H54 (cell line): ENCODE results near the gene TRA2B.
A peak's percentile ranks its signal among the peaks of the same experiment; 100 is the strongest.

Experiments
- DNase-seq: peaks from one replicate; pipeline ENCODE4 v3.0.0; 2011; ENCODE audit warnings: low spot score, mixed read lengths; ENCODE audit not compliant: insufficient read length
- FAIRE-seq: peaks from 3 replicates; lab custom pipeline; 2011; peaks lifted over from hg19 to GRCh38; lab: Jason Lieb, UNC
- POLR2A ChIP-seq: IDR thresholded peaks from 2 replicates; pipeline ENCODE4 v1.6.1; 2011; ENCODE audit warnings: low read depth, mild to moderate bottlenecking, low read length

Gene TRA2B

DNA sequence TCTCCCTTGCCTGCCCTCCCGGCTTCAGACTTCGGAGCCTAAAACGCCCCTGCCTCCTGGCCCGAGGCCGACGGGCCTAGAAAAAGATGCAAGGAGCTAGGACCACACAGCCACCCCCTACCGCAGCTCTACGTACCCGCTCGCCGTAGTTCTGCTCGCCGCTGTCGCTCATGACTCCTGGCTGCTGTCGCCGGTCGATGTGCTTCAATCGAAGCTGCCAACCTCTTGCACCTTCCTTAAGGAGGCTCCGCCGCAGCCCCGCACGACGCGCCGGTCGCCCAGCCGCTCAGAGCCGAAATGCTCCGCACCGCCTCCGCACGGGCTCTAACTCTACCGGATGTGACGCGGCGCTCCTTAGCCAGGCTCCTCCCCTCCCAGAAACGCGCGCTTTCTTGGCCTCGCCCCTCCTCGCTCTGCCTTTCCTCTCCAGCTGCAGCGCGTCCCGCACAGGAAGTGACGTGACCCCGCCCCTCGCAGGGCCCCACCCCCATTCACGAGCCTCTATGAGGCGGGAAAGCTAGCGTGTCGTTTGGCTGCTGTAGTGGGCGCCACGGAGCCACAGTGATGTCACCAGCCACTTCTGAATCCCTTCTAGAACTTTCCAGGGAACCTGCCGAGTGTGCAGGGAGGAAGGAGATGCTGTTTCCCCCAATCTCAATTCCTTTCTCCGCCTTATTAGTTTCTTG, at the start of gene TRA2B:
TSS of gene TRA2B (minus strand) at position 326 of the 686 bp plus-strand sequence. CDS start at position 172, 154 bp downstream.
- FAIRE-seq (peak; percentile 99), DNase-seq (peak; percentile 95)
- peak; percentile 99 for TF ChIP-seq POLR2A

DNA sequence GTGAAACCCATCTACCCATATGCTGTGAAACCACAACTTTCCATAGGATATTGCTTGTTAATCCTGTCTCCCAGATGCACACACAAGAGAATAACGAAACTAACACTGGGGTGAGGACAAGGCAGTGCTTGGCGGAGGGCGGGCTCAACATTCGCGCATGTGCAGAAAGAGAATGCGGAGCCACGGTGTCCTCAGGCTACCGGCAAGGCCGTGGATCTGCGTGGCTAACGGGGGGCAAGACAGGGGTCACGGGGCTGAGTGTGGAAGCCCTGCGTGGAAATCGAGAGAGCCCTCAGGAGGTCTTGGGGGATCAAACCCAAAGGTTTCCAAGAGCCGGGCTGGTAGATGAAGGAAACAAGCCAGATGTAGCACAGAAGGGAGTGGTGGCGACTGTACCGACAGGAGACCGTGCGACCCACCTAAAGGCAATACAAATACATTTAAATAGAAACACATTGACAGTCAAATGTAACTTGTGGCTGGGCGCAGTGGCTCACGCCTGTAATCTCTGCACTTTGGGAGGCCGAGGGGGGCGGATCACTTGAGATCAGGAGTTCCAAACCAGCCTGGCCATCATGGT, 48.5 kb upstream of the TRA2B start:
- DNase-seq: no peak

DNA sequence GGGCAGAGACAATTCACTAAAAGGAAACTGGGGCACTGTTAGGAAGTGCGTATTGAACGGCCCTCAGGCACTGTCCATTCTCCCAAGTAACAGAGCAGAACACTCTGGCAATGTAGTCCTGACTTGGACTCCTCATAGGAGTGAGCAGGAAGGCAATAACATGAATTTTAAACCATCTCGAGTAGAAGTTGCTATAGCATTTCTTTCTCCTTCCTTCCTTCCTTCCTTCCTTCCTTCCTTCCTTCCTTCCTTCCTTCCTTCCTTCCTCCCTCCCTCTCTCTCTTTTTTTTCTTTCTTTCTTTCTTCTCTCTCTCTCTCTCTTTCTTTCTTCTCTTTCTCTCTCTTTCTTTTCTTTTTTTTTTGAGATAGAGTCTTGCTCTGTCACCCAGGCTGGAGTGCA, 46.4 kb upstream of the TRA2B start:
- TF ChIP-seq POLR2A: no peak
- FAIRE-seq (no peak), DNase-seq (no peak)

More for the DNA sequence above, 48.5 kb upstream of the TRA2B start:
- TF ChIP-seq POLR2A: no peak
- FAIRE-seq: no peak

DNA sequence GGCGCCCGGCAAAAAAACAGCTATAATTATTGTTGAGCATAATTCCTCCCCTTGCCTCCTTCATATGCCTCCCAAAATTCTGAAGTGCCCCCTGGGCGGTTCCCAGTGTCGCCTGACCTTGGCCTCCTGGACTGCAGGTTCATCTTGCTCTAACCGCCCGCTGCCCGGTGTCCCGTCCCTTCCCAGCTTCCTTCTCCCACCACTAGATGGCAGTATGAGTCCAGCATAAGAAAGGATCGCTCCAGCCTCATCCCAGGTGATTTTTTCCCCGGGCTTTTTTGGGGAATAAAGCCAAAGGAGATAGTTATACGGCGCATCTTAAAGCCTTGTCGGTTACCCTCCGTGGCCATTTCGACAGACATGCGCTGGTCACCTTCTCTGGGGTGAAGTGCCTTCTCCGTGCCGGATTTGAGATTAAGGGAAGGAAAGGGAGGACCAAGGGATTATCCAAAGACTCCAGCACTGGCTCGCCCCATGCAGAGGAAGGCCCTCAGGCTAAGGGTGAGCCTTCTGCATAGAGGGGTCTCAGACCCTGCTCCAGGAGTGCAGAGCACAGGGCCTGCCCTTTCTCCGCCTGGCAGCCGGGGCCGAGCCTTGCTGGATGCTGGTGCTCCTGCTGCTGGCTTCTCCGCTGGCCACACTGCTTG, 45.8 kb upstream of the TRA2B start:
- FAIRE-seq (peak; percentile 48), DNase-seq (peak; percentile 75)
- no peak for TF ChIP-seq POLR2A

DNA sequence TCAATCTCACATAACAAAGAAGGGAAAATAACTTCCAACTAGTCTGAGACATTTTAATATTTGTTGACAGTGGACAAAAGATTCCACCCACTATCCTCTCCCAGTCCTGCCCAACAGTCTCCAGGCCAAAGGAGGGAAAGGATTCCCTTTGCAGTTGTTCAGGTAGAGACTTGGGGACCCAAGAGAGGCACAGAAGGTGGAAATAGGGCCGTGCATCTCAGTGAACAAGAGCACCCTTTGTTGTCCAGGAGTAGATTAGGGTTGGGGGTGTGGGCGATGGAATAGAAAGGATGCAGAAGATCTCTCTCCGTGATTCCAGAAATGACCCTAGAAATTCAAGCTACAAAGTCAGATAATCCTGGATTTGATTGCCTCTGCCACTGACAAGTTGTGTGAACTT, 44.8 kb upstream of the TRA2B start:
- no peak for FAIRE-seq
- DNase-seq: no peak
- TF ChIP-seq POLR2A: no peak

DNA sequence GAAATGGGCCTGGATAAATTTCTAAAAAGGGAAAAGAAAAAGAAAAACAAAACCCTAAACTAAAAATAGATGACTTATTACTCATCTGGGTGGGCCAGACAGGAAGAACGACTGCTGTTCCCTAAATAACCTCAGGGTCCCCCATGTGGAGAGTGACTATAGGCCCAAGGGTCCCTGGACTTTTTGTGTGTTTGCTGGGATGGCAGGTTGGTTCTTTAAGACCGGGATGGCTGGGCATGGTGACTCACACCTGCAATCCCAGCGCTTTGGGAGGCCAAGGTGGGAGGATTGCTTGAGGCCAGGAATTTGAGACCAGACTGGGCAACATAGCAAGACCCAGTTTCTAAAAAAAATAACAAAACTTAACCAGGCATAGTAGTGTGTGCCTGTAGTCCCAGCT, 43.8 kb upstream of the TRA2B start:
- DNase-seq (no peak), FAIRE-seq (no peak)
- no peak for TF ChIP-seq POLR2A

DNA sequence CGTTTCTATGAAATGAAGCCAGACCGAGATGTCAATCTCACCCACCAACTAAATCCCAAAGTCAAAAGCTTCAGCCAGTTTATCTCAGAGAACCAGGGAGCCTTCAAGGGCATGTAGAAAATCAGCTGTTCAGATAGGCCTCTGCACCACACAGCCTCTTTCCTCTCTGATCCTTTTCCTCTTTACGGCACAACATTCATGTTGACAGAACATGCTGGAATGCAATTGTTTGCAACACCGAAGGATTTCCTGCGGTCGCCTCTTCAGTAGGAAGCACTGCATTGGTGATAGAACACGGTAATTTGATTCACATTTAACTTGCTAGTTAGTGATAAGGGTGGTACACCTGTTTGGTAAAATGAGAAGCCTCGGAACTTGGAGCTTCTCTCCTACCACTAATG, 41.9 kb upstream of the TRA2B start:
- DNase-seq (no peak), FAIRE-seq (no peak)
- no peak for TF ChIP-seq POLR2A

DNA sequence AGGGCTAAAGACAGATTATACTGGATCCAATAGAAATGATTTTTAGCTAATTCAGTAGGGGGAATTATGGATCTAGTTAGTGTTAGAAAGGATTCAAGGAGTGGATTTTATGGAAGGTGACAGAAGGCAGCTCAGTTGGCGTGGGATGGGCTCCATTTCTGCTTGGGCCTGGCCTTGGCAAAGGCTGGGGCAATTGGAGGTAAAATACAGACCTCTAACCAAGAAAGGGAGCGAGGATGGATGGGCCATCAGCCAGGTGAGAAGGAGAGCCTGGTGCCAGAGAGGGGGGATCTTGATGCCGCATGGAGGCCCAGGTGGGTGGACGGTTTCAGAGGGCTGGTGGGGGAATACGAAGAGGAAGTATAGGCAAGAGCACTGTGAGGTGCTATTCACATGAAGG, 40.7 kb upstream of the TRA2B start:
- no peak for TF ChIP-seq POLR2A
- FAIRE-seq: no peak
- DNase-seq: no peak

DNA sequence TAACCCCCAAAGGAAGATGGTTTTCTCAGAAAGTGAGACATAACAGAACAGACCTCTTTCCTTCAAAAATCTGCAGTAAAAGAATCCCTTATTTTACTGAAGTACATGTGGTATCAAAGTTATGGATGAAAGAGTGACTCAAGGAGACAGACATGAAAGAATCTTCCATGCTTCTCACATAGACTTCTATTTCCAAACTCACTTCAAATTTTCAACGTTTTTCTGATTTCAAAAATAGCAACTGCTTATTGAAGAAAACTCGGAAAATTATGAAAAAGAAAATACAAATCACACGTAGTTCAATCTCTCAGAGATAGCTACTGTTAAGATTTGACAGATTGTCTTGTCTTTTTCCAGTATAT, 39.8 kb upstream of the TRA2B start:
- no peak for DNase-seq
- no peak for TF ChIP-seq POLR2A
- FAIRE-seq: no peak

DNA sequence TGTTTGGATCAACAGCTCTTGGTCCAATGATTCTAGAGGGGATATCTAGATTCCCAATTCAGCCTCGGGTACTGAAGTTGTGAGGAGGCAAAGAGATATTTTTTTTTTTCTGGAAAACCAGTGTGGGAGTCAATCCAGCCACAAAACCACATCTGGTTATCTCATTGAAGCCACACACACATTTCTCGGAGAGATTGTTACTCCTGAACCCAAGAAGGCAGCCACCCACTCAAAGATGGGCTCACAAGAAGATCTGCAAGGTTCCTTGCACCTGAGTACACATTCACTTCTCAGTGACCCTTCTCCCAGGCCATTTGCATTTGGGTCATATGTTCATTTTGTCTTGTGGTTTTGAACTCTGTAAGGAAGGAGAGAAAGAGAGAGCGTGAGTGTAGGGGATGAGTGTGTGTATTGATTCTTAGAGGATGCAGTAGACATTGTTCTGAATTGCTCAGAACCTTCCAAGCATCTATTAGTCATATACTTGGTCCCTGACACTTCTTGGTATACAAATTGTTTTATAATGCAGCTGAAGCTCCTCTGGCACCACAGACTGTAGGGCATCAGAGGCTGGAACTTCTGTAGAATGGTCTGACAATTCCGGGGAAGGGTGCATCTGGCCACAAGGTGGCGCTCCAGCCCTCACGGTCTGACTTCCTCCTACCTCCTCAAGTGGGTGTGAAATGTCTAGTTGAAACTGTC, 39.3 kb upstream of the TRA2B start:
- TF ChIP-seq POLR2A: no peak
- DNase-seq (peak; percentile 59), FAIRE-seq (peak; percentile 90)

DNA sequence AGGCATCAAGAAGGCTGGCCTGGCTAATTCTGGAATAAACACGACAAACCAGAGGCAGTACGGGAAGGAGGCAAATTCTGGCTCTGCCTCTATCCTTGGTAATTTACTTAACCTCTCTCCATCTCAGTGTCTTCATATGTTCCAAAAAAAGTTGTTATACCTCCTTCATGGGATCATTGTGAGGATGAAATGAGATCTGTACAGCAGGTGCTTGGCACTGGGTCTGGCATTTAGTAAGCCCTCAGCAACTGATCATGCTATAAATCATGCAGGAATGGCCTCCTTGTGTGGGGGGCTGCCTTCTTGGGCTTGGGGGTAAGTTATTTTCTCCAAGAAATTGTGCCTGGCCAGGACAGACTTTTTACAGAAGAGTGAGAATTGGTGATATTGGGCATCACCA, 38.3 kb upstream of the TRA2B start:
- no peak for DNase-seq
- no peak for FAIRE-seq
- TF ChIP-seq POLR2A: no peak

DNA sequence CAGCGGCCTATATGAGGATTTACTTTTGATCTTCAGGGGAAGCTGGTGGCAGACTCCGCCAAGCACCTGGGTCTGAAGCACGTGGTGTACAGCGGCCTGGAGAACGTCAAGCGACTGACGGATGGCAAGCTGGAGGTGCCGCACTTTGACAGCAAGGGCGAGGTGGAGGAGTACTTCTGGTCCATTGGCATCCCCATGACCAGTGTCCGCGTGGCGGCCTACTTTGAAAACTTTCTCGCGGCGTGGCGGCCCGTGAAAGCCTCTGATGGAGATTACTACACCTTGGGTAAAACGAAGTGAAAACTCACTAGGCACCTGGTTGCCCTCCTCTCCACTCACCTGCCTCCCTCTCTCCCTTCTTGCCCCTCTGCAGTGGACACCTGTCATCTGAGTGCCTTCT, 33.8 kb upstream of the TRA2B start:
- TF ChIP-seq POLR2A: no peak
- DNase-seq (no peak), FAIRE-seq (no peak)

DNA sequence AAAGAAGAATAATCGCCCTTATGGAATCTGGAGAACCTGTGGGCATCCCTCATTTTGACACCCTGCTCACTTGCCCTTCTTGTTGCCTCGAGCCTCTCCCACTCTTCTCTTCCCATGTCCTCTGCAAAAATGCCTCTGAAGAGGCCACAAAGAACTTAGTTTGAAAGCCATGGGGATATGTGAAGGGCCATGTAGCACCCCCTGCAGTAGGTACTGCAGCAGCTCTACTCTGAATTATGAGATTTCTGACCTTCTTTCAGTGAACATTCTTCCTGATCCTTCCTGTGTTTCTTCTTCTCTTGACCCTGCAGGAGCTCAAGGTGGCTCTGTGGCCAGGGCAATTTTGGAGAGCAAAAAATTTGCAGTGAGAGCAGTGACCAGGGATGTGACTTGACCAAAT, 30.4 kb upstream of the TRA2B start:
- FAIRE-seq (no peak), DNase-seq (no peak)
- TF ChIP-seq POLR2A: no peak

DNA sequence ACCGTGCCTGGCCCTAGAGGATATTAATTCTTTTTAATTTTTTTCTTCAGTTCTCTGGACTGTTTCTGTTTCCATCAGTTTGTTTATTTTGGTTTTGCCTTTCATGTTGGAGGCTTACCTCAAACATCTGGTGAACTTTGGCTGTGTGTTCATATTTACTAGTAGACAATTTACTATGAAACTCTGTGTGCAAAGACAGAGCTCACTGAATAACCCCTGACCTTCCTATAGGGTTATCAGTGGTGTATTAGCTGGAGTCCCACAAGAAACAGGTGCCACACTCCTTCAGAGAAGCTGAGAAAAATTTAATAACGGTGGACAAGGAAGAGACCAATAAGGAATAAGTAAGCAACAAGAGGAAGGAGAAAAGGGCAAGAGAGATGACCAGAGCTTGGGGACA, 28.8 kb upstream of the TRA2B start:
- FAIRE-seq: no peak
- TF ChIP-seq POLR2A: no peak
- DNase-seq: no peak
